ENCODE measurements around the gene MYRIP.
"Not testable (repeated sequence)": the region's sequence is repeated elsewhere in the genome, so short reads cannot be mapped to it uniquely, and the experiment has no call there.

The MYRIP gene

GRCh38 chr3:39977058-39977794, 167.8 kb downstream of the MYRIP start:
- no peak for DNase-seq

GRCh38 chr3:39978308-39978707, 168.9 kb downstream of the MYRIP start:
- DNase-seq = no peak

- DNase-seq = no peak
These were observed 170.6 kb downstream of the MYRIP start for GRCh38 chr3:39980058-39980457.

- no peak for DNase-seq
These were observed 171.4 kb downstream of the MYRIP start for GRCh38 chr3:39980781-39981180.

- DNase-seq = no peak
These were observed 172.3 kb downstream of the MYRIP start for GRCh38 chr3:39981547-39982184.

GRCh38 chr3:39982665-39983357, 173.4 kb downstream of the MYRIP start:
- DNase-seq = no peak

DNA sequence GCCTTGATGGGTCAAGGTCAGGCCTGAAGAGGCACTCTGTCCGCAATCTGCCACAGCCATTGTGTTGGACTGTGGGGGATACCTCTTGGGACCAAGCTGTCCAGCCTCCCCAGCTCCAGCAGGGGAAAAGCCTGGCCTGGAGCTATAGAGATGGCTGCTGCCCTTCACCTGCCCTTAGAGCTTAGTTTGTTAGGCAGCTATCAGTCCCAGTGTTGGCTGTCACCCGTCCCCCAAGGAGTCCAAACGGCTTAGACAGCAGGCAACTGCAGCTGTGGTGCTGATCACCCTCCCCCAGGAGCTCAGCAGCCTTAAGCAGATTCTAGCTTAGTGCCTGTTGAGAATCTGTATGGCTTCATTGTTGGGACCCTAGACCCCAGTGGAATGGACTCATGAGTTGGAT, 180.3 kb downstream of the MYRIP start:
- no peak for DNase-seq

DNA sequence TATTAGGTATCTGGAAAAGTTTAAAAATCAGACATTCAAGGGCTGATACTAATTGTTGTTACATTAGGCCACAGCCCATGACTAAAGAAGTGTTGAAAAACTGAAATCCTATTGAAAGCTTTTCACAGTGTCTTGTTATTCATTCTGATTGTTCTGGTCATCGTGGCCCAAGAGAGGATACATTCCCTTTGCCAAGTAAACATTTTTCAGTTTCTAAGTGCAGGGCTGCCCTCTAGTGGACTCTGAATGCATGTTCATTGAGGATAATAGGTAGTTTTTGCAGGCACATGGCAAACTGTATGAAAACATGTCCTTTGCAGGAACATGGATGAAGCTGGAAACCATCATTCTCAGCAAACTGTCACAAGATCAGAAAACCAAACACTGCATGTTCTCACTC, 181.1 kb downstream of the MYRIP start:
- peak; percentile 6 for DNase-seq

DNA sequence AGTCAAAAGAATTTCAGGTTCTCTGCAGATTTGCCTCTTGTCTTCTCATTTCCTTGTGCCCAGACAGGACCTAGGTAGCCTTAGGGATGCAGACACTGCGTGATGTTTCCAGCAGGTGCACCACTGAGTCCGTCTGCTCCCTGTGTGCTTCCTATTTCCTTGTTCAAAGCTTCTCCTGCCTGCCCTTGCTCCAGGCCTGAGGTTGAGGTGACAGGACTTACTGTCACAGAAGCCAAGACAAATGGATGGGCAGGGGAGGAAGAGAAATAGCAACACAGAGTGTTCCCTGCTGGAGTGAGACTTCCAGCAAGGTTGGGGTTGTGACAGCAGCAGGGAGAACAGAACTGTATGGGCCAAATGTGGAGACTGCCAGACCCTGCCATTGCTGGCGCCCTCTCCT, 199.4 kb downstream of the MYRIP start:
- DNase-seq = no peak

GRCh38 chr3:40009991-40010390, 200.6 kb downstream of the MYRIP start:
- DNase-seq = no peak

DNA sequence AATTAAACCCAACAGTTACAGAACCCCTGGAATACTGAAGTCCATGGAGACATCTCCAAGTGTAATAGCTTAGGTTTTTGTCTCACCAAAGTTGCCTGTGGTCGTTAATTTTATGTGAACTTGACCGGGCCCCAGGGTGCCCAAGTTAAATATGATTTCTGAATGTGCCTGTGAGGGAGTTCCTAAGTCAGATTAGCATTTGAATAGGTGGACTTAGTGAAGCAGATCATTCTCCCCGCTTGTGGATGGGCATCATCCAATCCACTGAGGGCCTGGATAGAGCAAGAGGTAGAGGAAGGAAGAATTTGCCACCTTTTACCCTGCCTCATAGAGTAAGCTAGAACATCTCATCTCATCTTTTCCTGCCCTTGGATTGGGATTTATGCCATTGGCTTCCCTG, 203.0 kb downstream of the MYRIP start:
- DNase-seq = no peak

GRCh38 chr3:40016391-40016790, 207.0 kb downstream of the MYRIP start:
- no peak for DNase-seq

GRCh38 chr3:40018369-40018768, 209.0 kb downstream of the MYRIP start:
- DNase-seq = no peak

DNA sequence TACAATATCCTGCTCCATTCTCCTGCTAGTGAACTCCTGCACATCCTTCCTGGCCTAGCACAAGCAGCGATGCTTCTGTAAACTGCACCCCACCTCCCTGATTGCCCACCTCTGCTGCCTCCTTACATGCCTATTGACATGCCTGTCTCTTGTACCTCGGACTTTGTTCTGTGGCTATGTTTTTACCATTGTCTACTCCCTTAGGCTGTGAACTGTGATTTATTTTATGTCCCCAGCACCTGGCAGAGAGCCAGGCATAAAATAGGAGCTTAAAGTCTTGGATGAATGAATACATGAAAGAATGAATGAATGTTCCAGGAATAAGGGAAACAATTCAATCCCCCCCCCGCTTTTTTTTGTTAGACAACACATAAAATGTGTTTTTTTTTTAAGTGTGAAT, 210.0 kb downstream of the MYRIP start:
- no peak for DNase-seq

- DNase-seq = no peak
These were observed 211.3 kb downstream of the MYRIP start for GRCh38 chr3:40020689-40021088.

- no peak for DNase-seq
These were observed 211.9 kb downstream of the MYRIP start for GRCh38 chr3:40021338-40021737.

DNA sequence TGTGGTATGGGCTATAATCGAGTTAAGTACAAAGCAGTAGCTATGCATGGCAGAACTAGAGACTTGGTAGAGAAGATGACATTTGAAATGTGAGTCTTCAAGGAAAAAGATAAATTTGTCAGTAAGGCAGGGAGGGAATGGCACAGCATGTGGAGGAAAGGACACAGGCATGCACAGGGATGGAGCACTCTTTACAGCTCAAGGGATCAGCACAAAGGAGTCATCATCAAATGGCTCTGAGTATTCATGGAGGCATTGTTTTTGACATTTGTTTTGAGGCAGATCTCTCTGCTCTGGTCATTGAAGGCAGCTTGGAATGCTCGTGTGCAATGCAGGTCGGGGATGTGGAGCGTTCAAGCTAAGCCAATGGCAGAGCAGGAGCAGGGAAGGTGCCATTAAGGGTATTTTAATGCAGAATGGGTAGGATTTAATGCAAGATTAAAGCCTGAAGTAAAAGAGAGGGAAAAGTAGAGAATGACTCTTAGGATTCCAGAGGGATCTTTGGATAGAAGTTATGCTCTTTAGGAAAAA, 213.0 kb downstream of the MYRIP start:
- no peak for DNase-seq

- no peak for DNase-seq
These were observed 215.1 kb downstream of the MYRIP start for GRCh38 chr3:40024526-40024925.

- not testable (repeated sequence) for DNase-seq
These were observed 216.5 kb downstream of the MYRIP start for GRCh38 chr3:40025892-40026291.

DNA sequence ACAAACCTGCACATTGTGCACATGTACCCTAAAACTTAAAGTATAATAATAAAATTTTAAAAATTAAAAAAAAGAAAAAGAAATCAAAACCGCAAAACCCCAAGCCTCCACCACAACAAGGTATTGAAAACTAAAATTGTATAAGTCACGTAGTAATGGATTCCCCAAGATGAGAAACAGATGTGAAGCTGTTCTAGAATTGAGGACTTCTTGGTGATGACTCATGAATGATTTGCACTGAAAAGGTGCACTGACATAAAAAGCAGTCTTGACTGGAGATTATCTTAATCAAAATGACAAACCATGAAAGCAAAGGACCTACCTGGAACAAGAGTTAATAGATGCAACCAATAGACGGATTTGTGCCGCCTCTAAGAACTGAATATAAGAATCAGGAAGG, 225.8 kb downstream of the MYRIP start:
- no peak for DNase-seq

GRCh38 chr3:40037582-40037981, 228.2 kb downstream of the MYRIP start:
- DNase-seq = no peak

DNA sequence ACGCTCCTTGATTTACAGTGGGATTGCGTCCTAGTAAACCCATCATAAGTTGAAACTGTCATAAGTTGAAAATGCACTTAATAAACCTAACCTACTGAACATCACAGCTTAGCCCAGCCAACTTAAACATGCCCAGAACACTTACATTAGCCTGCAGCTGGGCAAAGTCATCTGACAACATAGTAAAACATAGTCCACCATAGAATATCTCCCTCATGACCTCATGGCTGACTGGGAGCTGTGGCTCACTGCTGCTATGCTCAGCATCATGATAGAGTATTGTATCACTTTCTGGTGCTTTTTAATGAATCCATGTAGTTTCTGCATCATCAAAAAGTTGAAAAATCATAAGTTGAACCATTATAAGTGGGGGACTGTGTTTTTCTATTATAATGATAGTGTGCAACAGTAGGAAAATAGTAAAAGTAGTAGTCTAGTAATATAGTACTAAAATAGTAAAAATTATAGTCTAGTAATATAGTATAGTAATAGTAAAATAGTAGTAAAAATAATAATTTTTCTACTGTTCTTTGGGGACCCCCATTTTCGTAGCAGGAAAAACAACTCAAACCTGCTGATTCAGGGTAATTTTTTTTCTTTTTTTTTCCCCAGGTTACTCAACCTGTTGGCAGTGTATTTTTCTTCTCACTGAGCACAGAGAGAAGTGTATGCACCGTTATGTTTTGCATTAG, 233.5 kb downstream of the MYRIP start:
- DNase-seq = no peak

- no peak for DNase-seq
These were observed 234.0 kb downstream of the MYRIP start for GRCh38 chr3:40043444-40043755.

DNA sequence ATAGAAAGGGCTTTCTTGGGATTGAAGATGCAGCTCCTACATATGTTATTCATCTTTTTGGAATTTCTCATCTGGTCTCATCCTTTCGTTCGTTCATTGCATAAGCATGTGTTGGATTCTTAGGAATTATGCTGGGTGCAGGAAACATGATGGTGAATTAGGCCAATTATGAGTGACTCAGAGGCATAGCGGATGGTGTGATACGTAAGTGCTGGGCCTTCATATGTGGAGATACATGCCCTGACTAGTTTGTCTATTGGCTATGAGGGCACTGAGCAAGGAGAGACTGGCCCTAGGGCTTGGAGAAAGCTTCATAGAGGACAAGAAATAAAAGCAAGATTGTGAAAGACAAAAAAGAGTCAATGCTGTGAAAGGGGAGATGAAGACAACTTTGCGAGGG, 235.1 kb downstream of the MYRIP start:
- no peak for DNase-seq

Data from CD4-positive, alpha-beta T cell treated with Interleukin-12 subunit alpha and Interleukin-12 subunit beta, for 1 hour (primary cell).